HCT116 (cell line): Measurements from ENCODE around the gene LRRC71. TPM values are rescaled to one million over a fixed set of nuclear protein-coding genes. Genes with fewer than 3 reads are reported as not detected.

Experiments
- ATAC-seq: fragments of 200-7000 bp; cut with Tn5 transposase; 2 replicates; pipeline ENCODE4 v1.9.1; 2020; ENCODE audit warnings: mild to moderate bottlenecking, moderate library complexity
- BruUV-seq: library from RNA; stranded (reverse); fragments of 400-500 nt; replicated peaks from 2 replicates; lab custom pipeline; 2021; lab: Mats Ljungman, UMichigan
- CTCF ChIA-PET: fragments of 300-600 bp; sonication (Branson Sonifier 250); formaldehyde crosslinking; loops from one replicate; lab custom pipeline; 2021; ENCODE audit warnings: antibody characterized with exemption; lab: Charles Lee
- POLR2A ChIA-PET: fragments of 300-600, 350-600 bp; sonication (Branson Sonifier 250); formaldehyde crosslinking; loops from one replicate; lab custom pipeline; 2021; ENCODE audit warnings: antibody characterized with exemption; lab: Charles Lee
- RAD21 ChIA-PET, 2 experiments: fragments of 300-600 bp; sonication (Branson Sonifier 250); formaldehyde crosslinking; loops; one replicate each; lab custom pipeline; 2023; ENCODE audit warnings: low total read pairs in 2 of 2; ENCODE audit not compliant: uncharacterized antibody in 2 of 2, unreplicated experiment in 2 of 2, low non-redundant PET in 1 of 2; lab: Charles Lee
- DNase-seq: peaks from one replicate; pipeline ENCODE4 v3.0.0-alpha.2; 2010; ENCODE audit warnings: low read depth, low spot score
- H2AFZ ChIP-seq: fragments of 200-600 bp; shearing (Covaris generic), sonication (generic); 2 replicates; pipeline ENCODE4 v1.6.1; 2017; ENCODE audit warnings: low read depth, mixed run types, mixed read lengths, antibody characterized with exemption, low read length; ENCODE audit not compliant: poor library complexity, severe bottlenecking
- H3K27ac ChIP-seq: 2 replicates; pipeline ENCODE4 v1.5.1; 2012; ENCODE audit warnings: low read depth, low read length
- H3K27me3 ChIP-seq: fragments of 200-600 bp; sonication (generic); 2 replicates; pipeline ENCODE4 v1.6.1; 2016; ENCODE audit warnings: mixed run types, low read length, mixed read lengths; ENCODE audit not compliant: insufficient read depth
- H3K36me3 ChIP-seq, 2 experiments: fragments of 200-500 bp in 1 of 2; fragments of 200-600 bp in 1 of 2; sonication (Bioruptor generic) in 1 of 2; sonication (generic) in 1 of 2; 2 replicates each; pipeline versions ENCODE4 v1.5.1 to v1.6.1; 2014 to 2016; ENCODE audit warnings: low read length in 2 of 2, inconsistent platforms in 1 of 2, mixed read lengths in 1 of 2, mixed run types in 1 of 2; ENCODE audit not compliant: insufficient read depth in 2 of 2, control insufficient read depth in 1 of 2
- H3K4me1 ChIP-seq, 2 experiments: fragments of 200-600 bp in 1 of 2; sonication (generic) in 1 of 2; 2 replicates each; pipeline versions ENCODE4 v1.5.1 to v1.6.1; 2012 to 2017; ENCODE audit warnings: low read length in 2 of 2, inconsistent platforms in 1 of 2, mild to moderate bottlenecking in 1 of 2, mixed read lengths in 1 of 2, mixed run types in 1 of 2, moderate library complexity in 1 of 2; ENCODE audit not compliant: insufficient read depth in 2 of 2, control insufficient read depth in 1 of 2
- H3K4me2 ChIP-seq: fragments of 200-600 bp; sonication (generic); 2 replicates; pipeline ENCODE4 v1.6.1; 2017; ENCODE audit warnings: mixed run types, low read length, mixed read lengths
- H3K4me3 ChIP-seq, 2 experiments: fragments of 200-600 bp in 1 of 2; sonication (generic) in 1 of 2; replicated peaks in 1 of 2; 2 replicates each; pipeline ENCODE4 v1.5.1; 2011 to 2016; ENCODE audit warnings: low read length in 2 of 2, control low read depth in 1 of 2, low read depth in 1 of 2, mild to moderate bottlenecking in 1 of 2, mixed read lengths in 1 of 2, mixed run types in 1 of 2
- H3K79me2 ChIP-seq: fragments of 200-600 bp; sonication (generic); 2 replicates; pipeline ENCODE4 v1.6.1; 2017; ENCODE audit warnings: mild to moderate bottlenecking, mixed run types, low read length, moderate library complexity, mixed read lengths; ENCODE audit not compliant: insufficient read depth
- H3K9ac ChIP-seq: fragments of 200-600 bp; sonication (generic); 2 replicates; pipeline ENCODE4 v1.6.1; 2016; ENCODE audit warnings: low read length, mixed read lengths
- H3K9me2 ChIP-seq: fragments of 200-600 bp; sonication (generic), shearing (Covaris generic); 2 replicates; pipeline ENCODE4 v1.6.1; 2017; ENCODE audit warnings: mixed run types, mild to moderate bottlenecking, moderate library complexity; ENCODE audit not compliant: insufficient read depth
- H3K9me3 ChIP-seq, 2 experiments: fragments of 200-500 bp in 1 of 2; fragments of 200-600 bp in 1 of 2; sonication (Bioruptor generic) in 1 of 2; sonication (generic) in 1 of 2; 2 replicates each; pipeline ENCODE4 v1.6.1; 2014 to 2017; ENCODE audit warnings: low read length in 2 of 2, mixed read lengths in 2 of 2, inconsistent platforms in 1 of 2, low read depth in 1 of 2, mild to moderate bottlenecking in 1 of 2, mixed run types in 1 of 2, moderate library complexity in 1 of 2; ENCODE audit not compliant: control insufficient read depth in 1 of 2, insufficient read depth in 1 of 2
- H4K20me1 ChIP-seq: fragments of 200-600 bp; sonication (generic), shearing (Covaris generic); 2 replicates; pipeline ENCODE4 v1.6.1; 2017; ENCODE audit warnings: mixed run types, mild to moderate bottlenecking, moderate library complexity; ENCODE audit not compliant: insufficient read depth
- CEBPB ChIP-seq: IDR thresholded peaks from 2 replicates; pipeline ENCODE4 v1.6.1; 2012; ENCODE audit warnings: low read depth
- ELF1 ChIP-seq: IDR thresholded peaks from 2 replicates; pipeline ENCODE4 v1.6.1; 2012; ENCODE audit warnings: low read depth, borderline replicate concordance
- EZH2 ChIP-seq: fragments of 200-600 bp; sonication (generic); IDR thresholded peaks from 2 replicates; pipeline ENCODE4 v1.6.1; 2017; ENCODE audit warnings: antibody characterized with exemption, mixed run types
- EZH2phosphoT487 ChIP-seq: fragments of 200-600 bp; IDR thresholded peaks from 2 replicates; pipeline ENCODE4 v1.6.1; 2018; ENCODE audit warnings: antibody characterized with exemption, borderline replicate concordance
- FOSL1 ChIP-seq: IDR thresholded peaks from 2 replicates; pipeline ENCODE4 v1.6.1; 2012; ENCODE audit warnings: low read depth
- POLR2A ChIP-seq: IDR thresholded peaks from 2 replicates; pipeline ENCODE4 v1.7.0; 2011; ENCODE audit warnings: borderline replicate concordance; ENCODE audit not compliant: insufficient read depth, insufficient read length; ENCODE audit errors: extremely low read depth
- POLR2AphosphoS5 ChIP-seq: IDR thresholded peaks from 2 replicates; pipeline ENCODE4 v1.6.1; 2011; ENCODE audit warnings: mild to moderate bottlenecking, low read depth, low read length, moderate library complexity
- RAD21 ChIP-seq: IDR thresholded peaks from 2 replicates; pipeline ENCODE4 v1.6.1; 2012; ENCODE audit warnings: low read depth, mild to moderate bottlenecking
- SIN3A ChIP-seq: IDR thresholded peaks from 2 replicates; pipeline ENCODE4 v1.6.1; 2012; ENCODE audit warnings: low read depth
- SP1 ChIP-seq: IDR thresholded peaks from 2 replicates; pipeline ENCODE4 v1.6.1; 2012; ENCODE audit warnings: low read depth
- TCF7L2 ChIP-seq: IDR thresholded peaks from 2 replicates; pipeline ENCODE4 v1.7.0; 2011; ENCODE audit warnings: borderline replicate concordance, inconsistent platforms; ENCODE audit not compliant: insufficient read depth, insufficient read length; ENCODE audit errors: extremely low read depth
- YY1 ChIP-seq: IDR thresholded peaks from 2 replicates; pipeline ENCODE4 v1.6.1; 2011; ENCODE audit warnings: low read length, low read depth, moderate library complexity, mild to moderate bottlenecking; ENCODE audit not compliant: insufficient replicate concordance; ENCODE audit errors: extremely low read depth
- ZNF274 ChIP-seq: fragments of 200-500 bp; sonication (Bioruptor generic); IDR thresholded peaks from 2 replicates; pipeline ENCODE4 v1.6.1; 2014; ENCODE audit warnings: mild to moderate bottlenecking, low read depth, low read length, inconsistent platforms
- intact Hi-C: fragments of 100-400 bp; cut with micrococcal nuclease; formaldehyde crosslinking; loops from 2 replicates; pipeline ENCODE4 v1.10.0; 2022
- total RNA-seq: library from RNA; stranded (reverse); gene quantifications from one replicate; pipeline ENCODE4 v1.2.1, GENCODE V29; 2021; ENCODE audit not compliant: unreplicated experiment
- TF ChIP-seq, protein P1 (sequence below): IDR thresholded peaks from 2 replicates; pipeline ENCODE4 v1.6.1; 2012
- TF ChIP-seq, protein P2 (sequence below), 3 experiments: fragments of 200-600 bp in 1 of 3; sonication (generic) in 1 of 3; IDR thresholded peaks in 2 of 3; conservative IDR thresholded peaks in 1 of 3; 2 replicates each; pipeline ENCODE4 v1.5.1; 2012 to 2017; ENCODE audit warnings: low read depth in 2 of 3, low read length in 2 of 3, antibody characterized with exemption in 1 of 3, borderline replicate concordance in 1 of 3, control low read depth in 1 of 3, mild to moderate bottlenecking in 1 of 3, mixed read lengths in 1 of 3, mixed run types in 1 of 3, moderate library complexity in 1 of 3; ENCODE audit not compliant: insufficient read depth in 1 of 3
- TF ChIP-seq, protein P3 (sequence below): IDR thresholded peaks from 2 replicates; pipeline ENCODE4 v1.6.1; 2012; ENCODE audit warnings: low read depth
- TF ChIP-seq, protein P4 (sequence below): IDR thresholded peaks from 2 replicates; pipeline ENCODE4 v1.6.1; 2012
- TF ChIP-seq, protein P5 (sequence below): IDR thresholded peaks from 2 replicates; pipeline ENCODE4 v1.6.1; 2011; ENCODE audit warnings: mild to moderate bottlenecking, low read length, moderate library complexity; ENCODE audit not compliant: insufficient replicate concordance; ENCODE audit errors: extremely low read depth

The LRRC71 gene
- total RNA-seq, 1 experiment from 2014 or later, result not detected

DNA sequence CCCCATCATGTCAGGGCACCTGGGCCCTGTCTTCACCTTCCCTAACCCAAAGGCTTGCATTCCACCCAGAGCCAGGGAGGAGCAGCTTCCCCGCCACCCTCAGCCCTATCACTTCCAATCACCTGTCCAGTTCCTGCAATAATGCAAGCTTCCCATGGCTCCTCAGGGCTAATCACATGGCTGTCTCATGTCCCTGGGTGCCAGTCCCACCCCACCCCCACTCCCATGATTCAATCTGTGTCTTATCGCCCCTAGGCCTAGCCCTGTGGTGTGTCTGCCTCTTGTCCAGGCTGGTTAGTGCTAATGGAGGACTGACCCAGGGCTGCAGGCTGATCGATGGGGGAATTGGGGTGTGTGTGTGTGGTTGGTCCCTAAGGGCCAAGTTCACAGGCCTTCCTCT lies 37.9 kb upstream of the LRRC71 start:
- RAD21 ChIA-PET, result no interaction called here
- H2AFZ ChIP-seq, result no peak overlapping the region
- no TSS peak for BruUV-seq
- no peaks in the 10 kb centered on the region for H3K36me3 ChIP-seq
- H3K4me3 ChIP-seq, result no peak overlapping the region
- 0 out of 2 replicates have a peak, but pooled peaks cover 3% of the 10 kb centered on the region for H3K27me3 ChIP-seq
- H3K9ac ChIP-seq, result no peak overlapping the region
- TF ChIP-seq, protein P1, sequence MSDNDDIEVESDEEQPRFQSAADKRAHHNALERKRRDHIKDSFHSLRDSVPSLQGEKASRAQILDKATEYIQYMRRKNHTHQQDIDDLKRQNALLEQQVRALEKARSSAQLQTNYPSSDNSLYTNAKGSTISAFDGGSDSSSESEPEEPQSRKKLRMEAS, result no peak
- TF ChIP-seq, protein P2, sequence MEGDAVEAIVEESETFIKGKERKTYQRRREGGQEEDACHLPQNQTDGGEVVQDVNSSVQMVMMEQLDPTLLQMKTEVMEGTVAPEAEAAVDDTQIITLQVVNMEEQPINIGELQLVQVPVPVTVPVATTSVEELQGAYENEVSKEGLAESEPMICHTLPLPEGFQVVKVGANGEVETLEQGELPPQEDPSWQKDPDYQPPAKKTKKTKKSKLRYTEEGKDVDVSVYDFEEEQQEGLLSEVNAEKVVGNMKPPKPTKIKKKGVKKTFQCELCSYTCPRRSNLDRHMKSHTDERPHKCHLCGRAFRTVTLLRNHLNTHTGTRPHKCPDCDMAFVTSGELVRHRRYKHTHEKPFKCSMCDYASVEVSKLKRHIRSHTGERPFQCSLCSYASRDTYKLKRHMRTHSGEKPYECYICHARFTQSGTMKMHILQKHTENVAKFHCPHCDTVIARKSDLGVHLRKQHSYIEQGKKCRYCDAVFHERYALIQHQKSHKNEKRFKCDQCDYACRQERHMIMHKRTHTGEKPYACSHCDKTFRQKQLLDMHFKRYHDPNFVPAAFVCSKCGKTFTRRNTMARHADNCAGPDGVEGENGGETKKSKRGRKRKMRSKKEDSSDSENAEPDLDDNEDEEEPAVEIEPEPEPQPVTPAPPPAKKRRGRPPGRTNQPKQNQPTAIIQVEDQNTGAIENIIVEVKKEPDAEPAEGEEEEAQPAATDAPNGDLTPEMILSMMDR (IDR thresholded peaks at IDR 0.05 in 2 of 3, conservative IDR thresholded peaks at IDR 0.05 in 1 of 3; ENCODE audit: borderline replicate concordance in 1 of 3, insufficient read depth in 1 of 3, low read depth in 2 of 3, low read length in 2 of 3), result no peak
- TF ChIP-seq SP1 (no peak), RAD21 (no peak), POLR2AphosphoS5 (no peak), FOSL1 (no peak), CEBPB (no peak), EZH2phosphoT487 (no peak), POLR2A (no peak), ZNF274 (no peak), TCF7L2 (no peak), EZH2 (no peak), YY1 (no peak), ELF1 (no peak), SIN3A (no peak)
- TF ChIP-seq, protein P3, sequence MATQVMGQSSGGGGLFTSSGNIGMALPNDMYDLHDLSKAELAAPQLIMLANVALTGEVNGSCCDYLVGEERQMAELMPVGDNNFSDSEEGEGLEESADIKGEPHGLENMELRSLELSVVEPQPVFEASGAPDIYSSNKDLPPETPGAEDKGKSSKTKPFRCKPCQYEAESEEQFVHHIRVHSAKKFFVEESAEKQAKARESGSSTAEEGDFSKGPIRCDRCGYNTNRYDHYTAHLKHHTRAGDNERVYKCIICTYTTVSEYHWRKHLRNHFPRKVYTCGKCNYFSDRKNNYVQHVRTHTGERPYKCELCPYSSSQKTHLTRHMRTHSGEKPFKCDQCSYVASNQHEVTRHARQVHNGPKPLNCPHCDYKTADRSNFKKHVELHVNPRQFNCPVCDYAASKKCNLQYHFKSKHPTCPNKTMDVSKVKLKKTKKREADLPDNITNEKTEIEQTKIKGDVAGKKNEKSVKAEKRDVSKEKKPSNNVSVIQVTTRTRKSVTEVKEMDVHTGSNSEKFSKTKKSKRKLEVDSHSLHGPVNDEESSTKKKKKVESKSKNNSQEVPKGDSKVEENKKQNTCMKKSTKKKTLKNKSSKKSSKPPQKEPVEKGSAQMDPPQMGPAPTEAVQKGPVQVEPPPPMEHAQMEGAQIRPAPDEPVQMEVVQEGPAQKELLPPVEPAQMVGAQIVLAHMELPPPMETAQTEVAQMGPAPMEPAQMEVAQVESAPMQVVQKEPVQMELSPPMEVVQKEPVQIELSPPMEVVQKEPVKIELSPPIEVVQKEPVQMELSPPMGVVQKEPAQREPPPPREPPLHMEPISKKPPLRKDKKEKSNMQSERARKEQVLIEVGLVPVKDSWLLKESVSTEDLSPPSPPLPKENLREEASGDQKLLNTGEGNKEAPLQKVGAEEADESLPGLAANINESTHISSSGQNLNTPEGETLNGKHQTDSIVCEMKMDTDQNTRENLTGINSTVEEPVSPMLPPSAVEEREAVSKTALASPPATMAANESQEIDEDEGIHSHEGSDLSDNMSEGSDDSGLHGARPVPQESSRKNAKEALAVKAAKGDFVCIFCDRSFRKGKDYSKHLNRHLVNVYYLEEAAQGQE, result no peak
- TF ChIP-seq, protein P4, sequence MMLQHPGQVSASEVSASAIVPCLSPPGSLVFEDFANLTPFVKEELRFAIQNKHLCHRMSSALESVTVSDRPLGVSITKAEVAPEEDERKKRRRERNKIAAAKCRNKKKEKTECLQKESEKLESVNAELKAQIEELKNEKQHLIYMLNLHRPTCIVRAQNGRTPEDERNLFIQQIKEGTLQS, result no peak
- TF ChIP-seq, protein P5, sequence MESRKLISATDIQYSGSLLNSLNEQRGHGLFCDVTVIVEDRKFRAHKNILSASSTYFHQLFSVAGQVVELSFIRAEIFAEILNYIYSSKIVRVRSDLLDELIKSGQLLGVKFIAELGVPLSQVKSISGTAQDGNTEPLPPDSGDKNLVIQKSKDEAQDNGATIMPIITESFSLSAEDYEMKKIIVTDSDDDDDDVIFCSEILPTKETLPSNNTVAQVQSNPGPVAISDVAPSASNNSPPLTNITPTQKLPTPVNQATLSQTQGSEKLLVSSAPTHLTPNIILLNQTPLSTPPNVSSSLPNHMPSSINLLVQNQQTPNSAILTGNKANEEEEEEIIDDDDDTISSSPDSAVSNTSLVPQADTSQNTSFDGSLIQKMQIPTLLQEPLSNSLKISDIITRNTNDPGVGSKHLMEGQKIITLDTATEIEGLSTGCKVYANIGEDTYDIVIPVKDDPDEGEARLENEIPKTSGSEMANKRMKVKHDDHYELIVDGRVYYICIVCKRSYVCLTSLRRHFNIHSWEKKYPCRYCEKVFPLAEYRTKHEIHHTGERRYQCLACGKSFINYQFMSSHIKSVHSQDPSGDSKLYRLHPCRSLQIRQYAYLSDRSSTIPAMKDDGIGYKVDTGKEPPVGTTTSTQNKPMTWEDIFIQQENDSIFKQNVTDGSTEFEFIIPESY, result no peak
- H3K27ac ChIP-seq, result no peak overlapping the region
- DNase-seq (no peak), ATAC-seq (peak; percentile 20; the same call in 1 of the 2 replicates)
- H3K79me2 ChIP-seq, result no peaks in the 10 kb centered on the region
- intact Hi-C loops, result no loop called here
- no peak overlapping the region for H3K4me2 ChIP-seq
- H3K9me2 ChIP-seq, result no peaks in the 10 kb centered on the region
- no peaks in the 10 kb centered on the region for H4K20me1 ChIP-seq
- CTCF ChIA-PET, result no interaction called here
- H3K9me3 ChIP-seq, result no peaks in the 10 kb centered on the region
- H3K4me1 ChIP-seq, result peaks cover 0 to 7% of the 10 kb centered on the region in 2 experiments; a peak in 1 of 4 replicates
- POLR2A ChIA-PET, result no interaction called here
